Measurements from ENCODE around the gene BCO1.

The BCO1 gene

GRCh38 chr16:81254922-81255526 lies 16.5 kb downstream of the BCO1 start:
- Histone ChIP-seq H3K4me1 (ENCODE audit: control insufficient read depth, insufficient read depth, low read length) (peaks cover 4% of the 10 kb centered on the region), H3K36me3 (ENCODE audit: control insufficient read depth in 2 of 2, insufficient read depth in 2 of 2, low read length in 2 of 2) (no peaks in the 10 kb centered on the region), H3K4me3 (ENCODE audit: low read length in 2 of 2) (no peak overlapping the region), H3K27ac (ENCODE audit: low read length) (no peak overlapping the region), H3K27me3 (ENCODE audit: control insufficient read depth in 1 of 2, insufficient read depth in 2 of 2, low read length in 2 of 2) (no peaks in the 10 kb centered on the region), H3K9ac (ENCODE audit: low read length in 2 of 2) (no peak overlapping the region), H3K9me3 (ENCODE audit: control insufficient read depth in 2 of 2, low read length in 2 of 2) (no peaks in the 10 kb centered on the region)

GRCh38 chr16:81259916-81260315 lies 21.4 kb downstream of the BCO1 start:
- Histone ChIP-seq H3K27me3 (ENCODE audit: control insufficient read depth in 1 of 2, insufficient read depth in 2 of 2, low read length in 2 of 2) (no peaks in the 10 kb centered on the region), H3K9me3 (ENCODE audit: control insufficient read depth in 2 of 2, low read length in 2 of 2) (no peaks in the 10 kb centered on the region), H3K9ac (ENCODE audit: low read length in 2 of 2) (no peak overlapping the region), H3K4me1 (ENCODE audit: control insufficient read depth, insufficient read depth, low read length) (peaks cover 12% of the 10 kb centered on the region), H3K27ac (ENCODE audit: low read length) (no peak overlapping the region), H3K4me3 (ENCODE audit: low read length in 2 of 2) (no peak overlapping the region), H3K36me3 (ENCODE audit: control insufficient read depth in 2 of 2, insufficient read depth in 2 of 2, low read length in 2 of 2) (no peaks in the 10 kb centered on the region)

- no peaks in the 10 kb centered on the region for H3K27me3 ChIP-seq (ENCODE audit: control insufficient read depth in 1 of 2, insufficient read depth in 2 of 2, low read length in 2 of 2)
Measured at GRCh38 chr16:81261049-81261648, 22.7 kb downstream of the BCO1 start.

GRCh38 chr16:81263470-81264220 lies 25.2 kb downstream of the BCO1 start:
- H3K9me3 ChIP-seq (ENCODE audit: control insufficient read depth in 2 of 2, low read length in 2 of 2): no peaks in the 10 kb centered on the region
- H3K4me1 ChIP-seq (ENCODE audit: control insufficient read depth, insufficient read depth, low read length): peaks cover 35% of the 10 kb centered on the region
- H3K9ac ChIP-seq (ENCODE audit: low read length in 2 of 2): no peak overlapping the region
- no peaks in the 10 kb centered on the region for H3K27me3 ChIP-seq (ENCODE audit: control insufficient read depth in 1 of 2, insufficient read depth in 2 of 2, low read length in 2 of 2)
- peak overlapping the region; percentile 41 for H3K27ac ChIP-seq (ENCODE audit: low read length)
- no peaks in the 10 kb centered on the region for H3K36me3 ChIP-seq (ENCODE audit: control insufficient read depth in 2 of 2, insufficient read depth in 2 of 2, low read length in 2 of 2)
- no peak overlapping the region for H3K4me3 ChIP-seq (ENCODE audit: low read length in 2 of 2)

More at GRCh38 chr16:81261049-81261648, 22.7 kb downstream of the BCO1 start:
- Histone ChIP-seq H3K27ac (ENCODE audit: low read length) (no peak overlapping the region), H3K4me1 (ENCODE audit: control insufficient read depth, insufficient read depth, low read length) (peaks cover 25% of the 10 kb centered on the region), H3K4me3 (ENCODE audit: low read length in 2 of 2) (no peak overlapping the region), H3K9ac (ENCODE audit: low read length in 2 of 2) (no peak overlapping the region), H3K9me3 (ENCODE audit: control insufficient read depth in 2 of 2, low read length in 2 of 2) (no peaks in the 10 kb centered on the region), H3K36me3 (ENCODE audit: control insufficient read depth in 2 of 2, insufficient read depth in 2 of 2, low read length in 2 of 2) (no peaks in the 10 kb centered on the region)

GRCh38 chr16:81264386-81264785 lies 25.9 kb downstream of the BCO1 start:
- peak overlapping the region; percentile 41 for H3K27ac ChIP-seq (ENCODE audit: low read length)
- no peaks in the 10 kb centered on the region for H3K9me3 ChIP-seq (ENCODE audit: control insufficient read depth in 2 of 2, low read length in 2 of 2)
- no peak overlapping the region for H3K4me3 ChIP-seq (ENCODE audit: low read length in 2 of 2)
- no peaks in the 10 kb centered on the region for H3K36me3 ChIP-seq (ENCODE audit: control insufficient read depth in 2 of 2, insufficient read depth in 2 of 2, low read length in 2 of 2)
- no peak overlapping the region for H3K9ac ChIP-seq (ENCODE audit: low read length in 2 of 2)
- H3K27me3 ChIP-seq (ENCODE audit: control insufficient read depth in 1 of 2, insufficient read depth in 2 of 2, low read length in 2 of 2): no peaks in the 10 kb centered on the region
- peaks cover 35% of the 10 kb centered on the region for H3K4me1 ChIP-seq (ENCODE audit: control insufficient read depth, insufficient read depth, low read length)

- Histone ChIP-seq H3K4me1 (ENCODE audit: control insufficient read depth, insufficient read depth, low read length) (peaks cover 35% of the 10 kb centered on the region), H3K36me3 (ENCODE audit: control insufficient read depth in 2 of 2, insufficient read depth in 2 of 2, low read length in 2 of 2) (no peaks in the 10 kb centered on the region), H3K27ac (ENCODE audit: low read length) (no peak overlapping the region), H3K9ac (ENCODE audit: low read length in 2 of 2) (no peak overlapping the region), H3K9me3 (ENCODE audit: control insufficient read depth in 2 of 2, low read length in 2 of 2) (no peaks in the 10 kb centered on the region), H3K27me3 (ENCODE audit: control insufficient read depth in 1 of 2, insufficient read depth in 2 of 2, low read length in 2 of 2) (no peaks in the 10 kb centered on the region), H3K4me3 (ENCODE audit: low read length in 2 of 2) (no peak overlapping the region)
Measured at GRCh38 chr16:81265052-81265451, 26.6 kb downstream of the BCO1 start.

- peak overlapping the region; percentile 29 to 44 for H3K4me3 ChIP-seq (ENCODE audit: low read length in 2 of 2)
- H3K27ac ChIP-seq (ENCODE audit: low read length): peak overlapping the region; percentile 46
- no peaks in the 10 kb centered on the region for H3K36me3 ChIP-seq (ENCODE audit: control insufficient read depth in 2 of 2, insufficient read depth in 2 of 2, low read length in 2 of 2)
- H3K9me3 ChIP-seq (ENCODE audit: control insufficient read depth in 2 of 2, low read length in 2 of 2): no peaks in the 10 kb centered on the region
- no peak overlapping the region for H3K9ac ChIP-seq (ENCODE audit: low read length in 2 of 2)
- no peaks in the 10 kb centered on the region for H3K27me3 ChIP-seq (ENCODE audit: control insufficient read depth in 1 of 2, insufficient read depth in 2 of 2, low read length in 2 of 2)
- H3K4me1 ChIP-seq (ENCODE audit: control insufficient read depth, insufficient read depth, low read length): peaks cover 33% of the 10 kb centered on the region
Measured at GRCh38 chr16:81265658-81266451, 27.4 kb downstream of the BCO1 start.

GRCh38 chr16:81266680-81267095 lies 28.2 kb downstream of the BCO1 start:
- no peaks in the 10 kb centered on the region for H3K36me3 ChIP-seq (ENCODE audit: control insufficient read depth in 2 of 2, insufficient read depth in 2 of 2, low read length in 2 of 2)
- H3K4me1 ChIP-seq (ENCODE audit: control insufficient read depth, insufficient read depth, low read length): peaks cover 31% of the 10 kb centered on the region
- H3K9ac ChIP-seq (ENCODE audit: low read length in 2 of 2): no peak overlapping the region
- H3K9me3 ChIP-seq (ENCODE audit: control insufficient read depth in 2 of 2, low read length in 2 of 2): no peaks in the 10 kb centered on the region
- H3K27ac ChIP-seq (ENCODE audit: low read length): peak overlapping the region; percentile 46
- no peaks in the 10 kb centered on the region for H3K27me3 ChIP-seq (ENCODE audit: control insufficient read depth in 1 of 2, insufficient read depth in 2 of 2, low read length in 2 of 2)
- no peak overlapping the region for H3K4me3 ChIP-seq (ENCODE audit: low read length in 2 of 2)

GRCh38 chr16:81268509-81268908 lies 30.0 kb downstream of the BCO1 start:
- H3K27ac ChIP-seq (ENCODE audit: low read length): no peak overlapping the region
- no peaks in the 10 kb centered on the region for H3K36me3 ChIP-seq (ENCODE audit: control insufficient read depth in 2 of 2, insufficient read depth in 2 of 2, low read length in 2 of 2)
- no peaks in the 10 kb centered on the region for H3K27me3 ChIP-seq (ENCODE audit: control insufficient read depth in 1 of 2, insufficient read depth in 2 of 2, low read length in 2 of 2)
- no peak overlapping the region for H3K4me3 ChIP-seq (ENCODE audit: low read length in 2 of 2)
- no peaks in the 10 kb centered on the region for H3K9me3 ChIP-seq (ENCODE audit: control insufficient read depth in 2 of 2, low read length in 2 of 2)
- H3K4me1 ChIP-seq (ENCODE audit: control insufficient read depth, insufficient read depth, low read length): peaks cover 39% of the 10 kb centered on the region
- no peak overlapping the region for H3K9ac ChIP-seq (ENCODE audit: low read length in 2 of 2)

GRCh38 chr16:81273223-81273950 lies 34.9 kb downstream of the BCO1 start:
- peak overlapping the region in 1 of 2 donors; percentile 29 for H3K4me3 ChIP-seq (ENCODE audit: low read length in 2 of 2)
- H3K27ac ChIP-seq (ENCODE audit: low read length): peak overlapping the region; percentile 79
- no peaks in the 10 kb centered on the region for H3K36me3 ChIP-seq (ENCODE audit: control insufficient read depth in 2 of 2, insufficient read depth in 2 of 2, low read length in 2 of 2)
- peak overlapping the region in 1 of 2 donors; percentile 60 for H3K9ac ChIP-seq (ENCODE audit: low read length in 2 of 2)
- no peaks in the 10 kb centered on the region for H3K9me3 ChIP-seq (ENCODE audit: control insufficient read depth in 2 of 2, low read length in 2 of 2)
- no peaks in the 10 kb centered on the region for H3K27me3 ChIP-seq (ENCODE audit: control insufficient read depth in 1 of 2, insufficient read depth in 2 of 2, low read length in 2 of 2)
- H3K4me1 ChIP-seq (ENCODE audit: control insufficient read depth, insufficient read depth, low read length): peaks cover 15% of the 10 kb centered on the region

Data from stomach smooth muscle (tissue), 2 donors.